Urothelium cell line (cell line): ENCODE data around the gene RXRA.

Source experiments
- DNase-seq: peaks from one replicate; pipeline ENCODE4 v3.0.0; 2011; ENCODE audit warnings: low spot score, mixed read lengths
- FAIRE-seq: peaks from 2 replicates; lab custom pipeline; 2011; peaks lifted over from hg19 to GRCh38; lab: Jason Lieb, UNC

RXRA gene

GRCh38 chr9:134408389-134408788 lies 82.1 kb downstream of the RXRA start:
- DNase-seq (no peak), FAIRE-seq (no peak)

- FAIRE-seq: no peak
Observed at GRCh38 chr9:134408939-134409737, 82.9 kb downstream of the RXRA start.

GRCh38 chr9:134410071-134410834 lies 84.0 kb downstream of the RXRA start:
- DNase-seq (no peak), FAIRE-seq (no peak)

More at GRCh38 chr9:134408939-134409737, 82.9 kb downstream of the RXRA start:
- DNase-seq: no peak

GRCh38 chr9:134410835-134411217 lies 84.6 kb downstream of the RXRA start:
- no peak for FAIRE-seq
- DNase-seq: no peak

GRCh38 chr9:134411440-134412297 lies 85.4 kb downstream of the RXRA start:
- FAIRE-seq (no peak), DNase-seq (no peak)

GRCh38 chr9:134412298-134412711 lies 86.0 kb downstream of the RXRA start:
- FAIRE-seq (no peak), DNase-seq (no peak)

- FAIRE-seq: peak; percentile 90
- DNase-seq: no peak
Observed at GRCh38 chr9:134413112-134413715, 87.0 kb downstream of the RXRA start.

- FAIRE-seq (peak; percentile 93), DNase-seq (peak; percentile 89)
Observed at GRCh38 chr9:134413890-134414623, 87.8 kb downstream of the RXRA start.

- no peak for DNase-seq
- no peak for FAIRE-seq
Observed at GRCh38 chr9:134414900-134415425, 88.7 kb downstream of the RXRA start.

- DNase-seq: no peak
- no peak for FAIRE-seq
Observed at GRCh38 chr9:134416385-134417015, 90.2 kb downstream of the RXRA start.

- no peak for FAIRE-seq
Observed at GRCh38 chr9:134418354-134418753, 92.1 kb downstream of the RXRA start.

GRCh38 chr9:134419000-134419683 lies 92.9 kb downstream of the RXRA start:
- FAIRE-seq: no peak

More at GRCh38 chr9:134418354-134418753, 92.1 kb downstream of the RXRA start:
- no peak for DNase-seq

GRCh38 chr9:134419684-134420076 lies 93.4 kb downstream of the RXRA start:
- DNase-seq (peak; percentile 37), FAIRE-seq (no peak)

More at GRCh38 chr9:134419000-134419683, 92.9 kb downstream of the RXRA start:
- no peak for DNase-seq

- DNase-seq: no peak
- FAIRE-seq: no peak
Observed at GRCh38 chr9:134420281-134420845, 94.1 kb downstream of the RXRA start.

GRCh38 chr9:134420974-134421432 lies 94.7 kb downstream of the RXRA start:
- no peak for DNase-seq
- FAIRE-seq: no peak

- FAIRE-seq (no peak), DNase-seq (no peak)
Observed at GRCh38 chr9:134421888-134422287, 95.6 kb downstream of the RXRA start.

- DNase-seq: peak; percentile 33
Observed at GRCh38 chr9:134422301-134423090, 96.2 kb downstream of the RXRA start.

More at GRCh38 chr9:134422301-134423090, 96.2 kb downstream of the RXRA start:
- FAIRE-seq: no peak
